H1 (cell line): ENCODE data around the gene GRHL3. TPM values are rescaled to one million over a fixed set of nuclear protein-coding genes. Genes with fewer than 3 reads are reported as not detected.

ENCODE experiments used
- CTCF ChIA-PET: fragments of 300-600 bp; sonication (Branson Sonifier 250); formaldehyde crosslinking; loops from one replicate; lab custom pipeline; 2021; ENCODE audit not compliant: partially characterized antibody; lab: Charles Lee
- POLR2A ChIA-PET: fragments of 300-600 bp; sonication (Branson Sonifier 250); formaldehyde crosslinking; loops from one replicate; lab custom pipeline; 2021; ENCODE audit warnings: inconsistent platforms; ENCODE audit not compliant: partially characterized antibody; lab: Charles Lee
- DNase-seq, 2 experiments: peaks; one replicate each; pipeline versions ENCODE4 v3.0.0 to v3.0.0-alpha.2; 2010 to 2022; ENCODE audit warnings: low spot score in 2 of 2, low read depth in 1 of 2, mixed read lengths in 1 of 2
- FAIRE-seq: peaks from 2 replicates; lab custom pipeline; 2011; peaks lifted over from hg19 to GRCh38; lab: Jason Lieb, UNC
- H2AFZ ChIP-seq: 2 replicates; pipeline ENCODE4 v1.8.1; 2012; ENCODE audit warnings: low read length, inconsistent platforms
- H2AK5ac ChIP-seq: 2 replicates; pipeline ENCODE4 v1.6.1; 2013; ENCODE audit warnings: low read depth, low read length
- H2BK120ac ChIP-seq: replicated peaks from 2 replicates; pipeline ENCODE3; 2013; ENCODE audit warnings: low read depth, low read length, inconsistent platforms
- H2BK12ac ChIP-seq: 2 replicates; pipeline ENCODE4 v1.6.1; 2013; ENCODE audit warnings: low read depth, low read length
- H2BK15ac ChIP-seq: 2 replicates; pipeline ENCODE4 v1.6.1; 2013; ENCODE audit warnings: low read length
- H2BK20ac ChIP-seq: 2 replicates; pipeline ENCODE4 v1.6.1; 2013; ENCODE audit warnings: low read length
- H2BK5ac ChIP-seq: 2 replicates; pipeline ENCODE4 v1.6.1; 2013; ENCODE audit warnings: low read depth, low read length
- H3K14ac ChIP-seq: 2 replicates; pipeline ENCODE4 v1.6.1; 2013; ENCODE audit warnings: inconsistent platforms; ENCODE audit not compliant: insufficient read length
- H3K18ac ChIP-seq: 2 replicates; pipeline ENCODE4 v1.6.1; 2013; ENCODE audit warnings: low read length; ENCODE audit errors: extremely low read depth
- H3K23ac ChIP-seq: 2 replicates; pipeline ENCODE4 v1.6.1; 2013; ENCODE audit warnings: inconsistent platforms; ENCODE audit not compliant: insufficient read length
- H3K23me2 ChIP-seq: 2 replicates; pipeline ENCODE4 v1.6.1; 2013; ENCODE audit warnings: low read depth, low read length
- H3K27ac ChIP-seq: 2 replicates; pipeline ENCODE4 v1.6.1; 2011; ENCODE audit warnings: low read depth, low read length, inconsistent platforms
- H3K27me3 ChIP-seq, 4 experiments: replicated peaks in 1 of 4; 1 replicate in 1 of 4; 2 replicates in 3 of 4; pipeline versions ENCODE4 v1.6.1 to v1.8.1; 2011 to 2013; ENCODE audit warnings: low read length in 3 of 4, mild to moderate bottlenecking in 3 of 4, inconsistent platforms in 2 of 4, mixed read lengths in 2 of 4, moderate library complexity in 1 of 4; ENCODE audit not compliant: control insufficient read depth in 3 of 4, insufficient read depth in 3 of 4; ENCODE audit errors: extremely low read depth in 1 of 4
- H3K36me3 ChIP-seq, 4 experiments: 2 replicates each; pipeline versions ENCODE4 v1.6.1 to v1.8.1; 2011 to 2013; ENCODE audit warnings: mild to moderate bottlenecking in 4 of 4, low read length in 3 of 4, moderate library complexity in 2 of 4, control low read depth in 1 of 4, inconsistent platforms in 1 of 4; ENCODE audit not compliant: insufficient read depth in 4 of 4, control insufficient read depth in 2 of 4
- H3K4ac ChIP-seq: replicated peaks from 2 replicates; pipeline ENCODE3; 2013; ENCODE audit warnings: low read length, low read depth, mixed read lengths, inconsistent platforms; ENCODE audit not compliant: insufficient read length
- H3K4me1 ChIP-seq, 4 experiments: replicated peaks in 1 of 4; 1 replicate in 1 of 4; 2 replicates in 3 of 4; pipeline versions ENCODE4 v1.6.1 to v1.8.1; 2011 to 2013; ENCODE audit warnings: low read length in 3 of 4, inconsistent platforms in 2 of 4, mixed read lengths in 1 of 4; ENCODE audit not compliant: insufficient read depth in 4 of 4, control insufficient read depth in 3 of 4
- H3K4me2 ChIP-seq, 2 experiments: 2 replicates each; pipeline versions ENCODE4 v1.6.1 to v1.8.1; 2011 to 2013; ENCODE audit warnings: low read depth in 2 of 2, low read length in 2 of 2, control low read depth in 1 of 2, inconsistent platforms in 1 of 2, mild to moderate bottlenecking in 1 of 2; ENCODE audit not compliant: insufficient read depth in 1 of 2
- H3K4me3 ChIP-seq, 4 experiments: fragments of 200-600, 300-600 bp in 1 of 4; sonication (generic), shearing (Covaris generic), sonication (Bioruptor Twin) in 1 of 4; 2 replicates each; pipeline versions ENCODE4 v1.5.1 to v1.8.1; 2011 to 2016; ENCODE audit warnings: low read length in 4 of 4, low read depth in 3 of 4, control low read depth in 2 of 4, inconsistent platforms in 2 of 4, mild to moderate bottlenecking in 2 of 4, mixed read lengths in 1 of 4, moderate library complexity in 1 of 4; ENCODE audit not compliant: insufficient read depth in 2 of 4; ENCODE audit errors: extremely low read depth in 1 of 4
- H3K56ac ChIP-seq: replicated peaks from 2 replicates; pipeline ENCODE3; 2013; ENCODE audit warnings: low read depth, mild to moderate bottlenecking, mixed read lengths, low read length, inconsistent platforms; ENCODE audit not compliant: insufficient read length
- H3K79me1 ChIP-seq: 2 replicates; pipeline ENCODE4 v1.6.1; 2013; ENCODE audit warnings: low read depth, low read length, control low read depth
- H3K79me2 ChIP-seq, 2 experiments: 2 replicates each; pipeline versions ENCODE4 v1.6.1 to v1.8.1; 2012 to 2013; ENCODE audit warnings: low read length in 2 of 2, mild to moderate bottlenecking in 2 of 2, inconsistent platforms in 1 of 2; ENCODE audit not compliant: insufficient read depth in 2 of 2, control insufficient read depth in 1 of 2
- H3K9ac ChIP-seq, 4 experiments: replicated peaks in 1 of 4; 1 replicate in 1 of 4; 2 replicates in 3 of 4; pipeline versions ENCODE4 v1.6.1 to v1.8.1; 2011 to 2013; ENCODE audit warnings: low read depth in 3 of 4, low read length in 3 of 4, control low read depth in 2 of 4, mild to moderate bottlenecking in 2 of 4, moderate library complexity in 2 of 4, inconsistent platforms in 1 of 4; ENCODE audit errors: extremely low read depth in 1 of 4
- H3K9me3 ChIP-seq, 2 experiments: 2 replicates each; pipeline versions ENCODE4 v1.6.1 to v1.8.1; 2012 to 2013; ENCODE audit warnings: mild to moderate bottlenecking in 2 of 2, moderate library complexity in 2 of 2, control low read depth in 1 of 2, inconsistent platforms in 1 of 2, low read depth in 1 of 2, low read length in 1 of 2, mixed read lengths in 1 of 2; ENCODE audit not compliant: insufficient read depth in 2 of 2
- H4K20me1 ChIP-seq, 2 experiments: replicated peaks in 1 of 2; 2 replicates each; pipeline versions ENCODE3 to v1.8.1; 2011 to 2013; ENCODE audit warnings: inconsistent platforms in 2 of 2, low read length in 2 of 2, mild to moderate bottlenecking in 1 of 2; ENCODE audit not compliant: insufficient read depth in 2 of 2, control insufficient read depth in 1 of 2
- H4K5ac ChIP-seq: 2 replicates; pipeline ENCODE4 v1.6.1; 2013; ENCODE audit warnings: low read length, low read depth, mixed read lengths, inconsistent platforms; ENCODE audit not compliant: insufficient read length
- H4K8ac ChIP-seq: 2 replicates; pipeline ENCODE4 v1.8.0; 2013; ENCODE audit warnings: mild to moderate bottlenecking, moderate library complexity, low read length, inconsistent platforms; ENCODE audit not compliant: insufficient read depth; ENCODE audit errors: extremely low read depth
- H4K91ac ChIP-seq: replicated peaks from 2 replicates; pipeline ENCODE3; 2013; ENCODE audit warnings: low read length, mixed read lengths, inconsistent platforms; ENCODE audit not compliant: insufficient read length
- CEBPB ChIP-seq: IDR thresholded peaks from 2 replicates; pipeline ENCODE4 v1.6.1; 2012; ENCODE audit warnings: low read depth, low read length
- CHD1 ChIP-seq: IDR thresholded peaks from 2 replicates; pipeline ENCODE4 v1.6.1; 2012; ENCODE audit warnings: low read depth, low read length, improper control_type of control experiment
- GABPA ChIP-seq: IDR thresholded peaks from 2 replicates; pipeline ENCODE4 v1.6.1; 2011; ENCODE audit warnings: mild to moderate bottlenecking, low read length, moderate library complexity, borderline replicate concordance; ENCODE audit not compliant: insufficient read depth
- GTF2F1 ChIP-seq: IDR thresholded peaks from 2 replicates; pipeline ENCODE4 v1.6.1; 2012; ENCODE audit warnings: low read depth, low read length, improper control_type of control experiment, borderline replicate concordance
- KDM1A ChIP-seq: fragments of 200-600, 300-600 bp; sonication (generic); IDR thresholded peaks from 2 replicates; pipeline ENCODE4 v1.7.1; 2016; ENCODE audit warnings: mild to moderate bottlenecking, low read length, borderline replicate concordance
- KDM5A ChIP-seq: fragments of 200-600 bp; IDR thresholded peaks from 2 replicates; pipeline ENCODE4 v1.7.1; 2012; ENCODE audit warnings: mild to moderate bottlenecking, low read length, inconsistent platforms, mixed read lengths
- RAD21 ChIP-seq, 2 experiments: IDR thresholded peaks in 1 of 2; conservative IDR thresholded peaks in 1 of 2; 2 replicates each; pipeline ENCODE4 v1.6.1; 2011; ENCODE audit warnings: low read depth in 2 of 2, low read length in 2 of 2, improper control_type of control experiment in 1 of 2, inconsistent platforms in 1 of 2, mild to moderate bottlenecking in 1 of 2, moderate library complexity in 1 of 2
- RFX5 ChIP-seq: IDR thresholded peaks from 2 replicates; pipeline ENCODE4 v1.6.1; 2011; ENCODE audit warnings: low read depth, low read length, improper control_type of control experiment, borderline replicate concordance
- RXRA ChIP-seq: IDR thresholded peaks from 2 replicates; pipeline ENCODE4 v1.6.1; 2011; ENCODE audit warnings: low read depth, mild to moderate bottlenecking, low read length, moderate library complexity; ENCODE audit not compliant: insufficient read depth
- SIX5 ChIP-seq: IDR thresholded peaks from 2 replicates; pipeline ENCODE4 v1.6.1; 2011; ENCODE audit warnings: mild to moderate bottlenecking, low read depth, low read length
- YY1 ChIP-seq: IDR thresholded peaks from 2 replicates; pipeline ENCODE4 v1.6.1; 2011; ENCODE audit warnings: low read depth, mild to moderate bottlenecking, low read length
- WGBS, 2 experiments: shearing (Covaris generic) in 1 of 2; methylation state at CpG; one replicate each; pipeline versions ENCODE4 v1.1.6 to v1.1.7; 2013 to 2015; ENCODE audit warnings: low lambda C conversion rate in 2 of 2, mixed read lengths in 2 of 2, inconsistent platforms in 1 of 2, low coverage in 1 of 2, missing lambda C conversion rate in 1 of 2; ENCODE audit not compliant: insufficient replicate concordance in 2 of 2, insufficient coverage in 1 of 2, insufficient read length in 1 of 2; ENCODE audit errors: extremely low coverage in 1 of 2, missing lambda C conversion rate in 1 of 2; 5-methylcytosine and 5-hydroxymethylcytosine counted together
- polyA plus RNA-seq, 7 experiments: library from polyadenylated mRNA; depleted of rRNA in 3 of 7; stranded (reverse) in 5 of 7; unstranded in 2 of 7; fragments of >200 nt in 5 of 7; fragments of 200-250 nt in 2 of 7; gene quantifications; 1 replicate in 5 of 7; 2 replicates in 1 of 7; 4 replicates in 1 of 7; pipeline versions ENCODE4 v1.2.1 to v1.2.3, GENCODE V29; 2011 to 2013; ENCODE audit warnings: missing spikeins in 2 of 7, mixed read lengths in 2 of 7
- total RNA-seq: library from RNA; stranded (reverse); fragmentation: NEBNext Ultra II Directional; extraction: Animal tissue kit (Norgen Biotek cat#: 25700); gene quantifications from 2 replicates; pipeline ENCODE4 v1.2.1, GENCODE V29; 2021
- TF ChIP-seq, protein P1 (sequence below): IDR thresholded peaks from 2 replicates; pipeline ENCODE4 v1.6.1; 2012; ENCODE audit warnings: inconsistent platforms

GRHL3 gene
- total and polyA plus RNA-seq, 2 of the 8 experiments (the other 6 are each of a cell fraction or from before 2014, with no cell fraction given), result 0.80 to 1.8 TPM

DNA sequence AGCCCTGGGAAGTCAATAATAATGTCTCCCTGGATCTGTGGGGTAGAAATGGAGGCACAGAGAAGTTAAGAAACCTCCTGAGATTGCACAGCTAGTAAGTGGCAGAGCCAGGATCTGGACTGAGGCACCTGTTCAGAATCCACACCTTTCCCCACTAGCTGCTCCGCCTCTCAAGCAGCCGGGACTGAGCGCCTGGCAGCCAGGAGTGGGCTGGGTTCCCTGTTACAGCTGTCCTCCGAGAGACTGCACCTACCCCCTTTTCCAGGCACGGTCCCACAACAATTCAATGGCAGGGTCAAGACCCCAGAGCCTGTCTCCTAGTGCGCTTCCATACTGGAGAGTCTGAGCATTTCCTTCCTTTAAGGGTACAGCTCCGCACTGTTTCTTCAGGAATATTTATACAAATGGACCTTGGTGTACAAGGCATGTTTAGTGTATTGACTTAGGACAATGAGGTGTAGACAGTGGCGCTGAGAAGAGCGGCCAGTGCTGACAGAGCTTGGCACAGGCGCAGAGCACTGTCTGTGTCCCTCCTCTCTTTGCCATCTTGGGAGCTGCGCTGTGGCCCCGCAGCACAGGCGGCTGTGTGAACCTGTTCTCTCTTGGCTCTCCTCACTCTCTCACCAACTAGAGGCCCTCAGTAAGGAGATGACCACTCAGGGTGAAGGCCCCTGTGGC lies 24.4 kb downstream of the GRHL3 start:
- Histone ChIP-seq H3K23me2 (no peaks in the 10 kb centered on the region), H3K4ac (no peak overlapping the region), H2BK5ac (no peak overlapping the region), H2BK15ac (no peak overlapping the region), H4K91ac (no peak overlapping the region), H3K27ac (no peak overlapping the region), H4K5ac (no peak overlapping the region), H2AFZ (no peak overlapping the region), H3K36me3 (no peaks in the 10 kb centered on the region; a peak in 1 of 8 replicates), H3K18ac (no peak overlapping the region), H3K4me3 (no peak overlapping the region), H3K9ac (no peak overlapping the region; a peak in 1 of 7 replicates), H2BK120ac (no peak overlapping the region), H3K23ac (no peak overlapping the region), H3K4me2 (no peak overlapping the region), H3K9me3 (no peaks in the 10 kb centered on the region), H3K79me2 (no peaks in the 10 kb centered on the region), H4K20me1 (no peaks in the 10 kb centered on the region), H3K27me3 (no peaks in the 10 kb centered on the region), H2BK20ac (no peak overlapping the region), H3K4me1 (peaks cover 0 to 28% (median 18%) of the 10 kb centered on the region in 4 experiments; a peak in 6 of 7 replicates), H3K14ac (no peak overlapping the region), H2BK12ac (no peak overlapping the region), H3K56ac (no peak overlapping the region), H3K79me1 (no peaks in the 10 kb centered on the region), H2AK5ac (no peak overlapping the region), H4K8ac (no peak overlapping the region)
- CTCF ChIA-PET, result interaction anchor here (1.0 to 4.8 kb wide), 8 partner anchors 10 to 144 kb away, joined by 3 to 22 read pairs (median 6); no protein-coding TSS in a partner anchor
- POLR2A ChIA-PET, result interaction anchor here (0.7 kb wide), 1 partner anchor 32 kb away, joined by 3 read pairs; no protein-coding TSS in a partner anchor
- DNase-seq (no peak), FAIRE-seq (no peak)
- 90% methylated on average over 10 of the region's 13 CpGs; no CpG with 5 or more reads in 1 of the 2 experiments for WGBS, 2 experiments
- no peak for TF ChIP-seq CHD1
- no peak for TF ChIP-seq RXRA
- TF ChIP-seq SIX5, result no peak
- TF ChIP-seq KDM1A, result no peak
- no peak for TF ChIP-seq GABPA
- TF ChIP-seq RAD21 (IDR thresholded peaks at IDR 0.05 in 1 of 2, conservative IDR thresholded peaks at IDR 0.05 in 1 of 2; ENCODE audit: low read depth in 2 of 2, low read length in 2 of 2), result no peak
- TF ChIP-seq GTF2F1, result no peak
- TF ChIP-seq YY1, result no peak
- TF ChIP-seq RFX5, result no peak
- TF ChIP-seq, protein P1, sequence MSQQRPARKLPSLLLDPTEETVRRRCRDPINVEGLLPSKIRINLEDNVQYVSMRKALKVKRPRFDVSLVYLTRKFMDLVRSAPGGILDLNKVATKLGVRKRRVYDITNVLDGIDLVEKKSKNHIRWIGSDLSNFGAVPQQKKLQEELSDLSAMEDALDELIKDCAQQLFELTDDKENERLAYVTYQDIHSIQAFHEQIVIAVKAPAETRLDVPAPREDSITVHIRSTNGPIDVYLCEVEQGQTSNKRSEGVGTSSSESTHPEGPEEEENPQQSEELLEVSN, result no peak
- TF ChIP-seq KDM5A, result no peak
- no peak for TF ChIP-seq CEBPB
